GM10248 (cell line): ENCODE results near the gene DARS1.

Experiments
- CTCF ChIA-PET: fragments of 300-600 bp; sonication (Branson Sonifier 250); formaldehyde crosslinking; extraction: SDS; loops from one replicate; lab custom pipeline; 2021; ENCODE audit warnings: antibody characterized with exemption; lab: Yijun Ruan, JAX
- POLR2A ChIA-PET: fragments of 350-650 bp; sonication (Branson Sonifier 250); formaldehyde crosslinking; extraction: SDS; loops from one replicate; lab custom pipeline; 2020; ENCODE audit warnings: antibody characterized with exemption; lab: Yijun Ruan, JAX
- DNase-seq: peaks from one replicate; pipeline ENCODE4 v3.0.0; 2012; ENCODE audit errors: extremely low spot score
- CTCF ChIP-seq: IDR thresholded peaks from 2 replicates; pipeline ENCODE4 v1.5.1; 2012; ENCODE audit warnings: mild to moderate bottlenecking, low read depth; ENCODE audit errors: extremely low read depth, missing control alignments, control extremely low read depth

DARS1 gene

DNA sequence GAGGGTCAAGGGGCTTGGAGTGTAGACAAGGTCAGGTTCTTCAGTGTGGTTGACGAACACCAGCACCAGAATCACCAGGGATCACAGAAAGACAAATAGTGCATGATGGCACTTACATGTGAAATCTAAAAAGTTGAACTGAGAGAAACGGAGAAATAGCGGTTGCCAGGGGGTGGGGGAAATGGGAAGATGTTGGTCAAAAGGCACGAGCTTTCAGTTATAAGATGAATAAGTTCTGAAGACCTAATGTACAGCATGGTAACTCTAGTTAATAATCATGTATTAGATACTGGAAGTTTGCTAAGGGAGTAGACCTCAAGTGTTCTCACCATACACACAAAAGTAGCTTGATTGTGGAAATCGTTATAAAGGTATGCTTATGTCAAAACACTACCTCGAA lies 43.7 kb upstream of the DARS1 start:
- peak; percentile 24 for DNase-seq
- TF ChIP-seq CTCF, result no peak
- ChIA-PET CTCF (interaction anchor here (1.0 to 3.7 kb wide), 4 partner anchors 8 to 355 kb away, joined by 3 to 16 read pairs (median 5); no protein-coding TSS in a partner anchor), POLR2A (no interaction called here)

DNA sequence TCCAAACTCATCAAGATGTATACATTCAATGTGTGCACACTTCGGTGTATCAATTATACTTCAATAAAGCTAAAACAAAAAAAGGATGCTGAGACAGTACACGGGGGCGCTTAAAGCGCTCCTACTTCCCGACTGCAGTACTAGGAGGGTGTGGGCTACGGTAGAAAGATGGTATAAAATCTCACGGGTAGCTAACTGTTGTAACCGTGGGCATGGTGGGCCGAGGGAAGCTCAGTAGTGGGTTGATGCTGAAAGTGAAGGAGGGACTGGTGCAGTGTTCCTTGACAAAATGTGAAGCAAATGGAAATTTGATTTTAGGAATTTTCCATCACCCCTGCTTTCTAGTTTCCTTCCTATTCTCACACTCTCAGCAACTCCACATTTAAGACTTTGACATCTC lies 42.6 kb upstream of the DARS1 start:
- no peak for DNase-seq
- TF ChIP-seq CTCF, result no peak
- CTCF ChIA-PET, result interaction anchor here (0.8 to 1.9 kb wide), 7 partner anchors 12 to 356 kb away, joined by 3 to 10 read pairs (median 5); no protein-coding TSS in a partner anchor
- POLR2A ChIA-PET, result no interaction called here

DNA sequence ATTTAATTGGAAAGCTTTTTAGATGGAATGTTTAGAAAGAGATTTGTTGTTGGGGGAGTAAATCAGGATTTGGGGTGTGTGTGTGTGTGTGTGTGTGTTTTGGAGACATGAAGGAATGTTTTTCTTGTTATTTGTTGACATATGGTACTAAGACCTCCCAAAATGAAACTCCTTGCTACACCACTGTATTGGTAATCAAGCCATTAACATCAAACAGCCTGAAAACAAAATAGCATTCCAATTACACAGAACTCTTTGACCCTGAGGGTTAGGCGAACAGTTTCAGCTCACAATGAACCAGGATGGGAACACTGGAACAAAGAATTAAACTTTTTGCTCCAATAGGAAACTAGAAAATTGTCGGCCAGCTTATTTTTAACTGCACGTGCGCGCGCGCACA lies 41.7 kb upstream of the DARS1 start:
- ChIA-PET POLR2A (no interaction called here), CTCF (interaction anchor here (0.9 to 1.9 kb wide), 6 partner anchors 11 to 357 kb away, joined by 3 to 10 read pairs (median 5); no protein-coding TSS in a partner anchor)
- TF ChIP-seq CTCF, result no peak
- DNase-seq, result no peak

DNA sequence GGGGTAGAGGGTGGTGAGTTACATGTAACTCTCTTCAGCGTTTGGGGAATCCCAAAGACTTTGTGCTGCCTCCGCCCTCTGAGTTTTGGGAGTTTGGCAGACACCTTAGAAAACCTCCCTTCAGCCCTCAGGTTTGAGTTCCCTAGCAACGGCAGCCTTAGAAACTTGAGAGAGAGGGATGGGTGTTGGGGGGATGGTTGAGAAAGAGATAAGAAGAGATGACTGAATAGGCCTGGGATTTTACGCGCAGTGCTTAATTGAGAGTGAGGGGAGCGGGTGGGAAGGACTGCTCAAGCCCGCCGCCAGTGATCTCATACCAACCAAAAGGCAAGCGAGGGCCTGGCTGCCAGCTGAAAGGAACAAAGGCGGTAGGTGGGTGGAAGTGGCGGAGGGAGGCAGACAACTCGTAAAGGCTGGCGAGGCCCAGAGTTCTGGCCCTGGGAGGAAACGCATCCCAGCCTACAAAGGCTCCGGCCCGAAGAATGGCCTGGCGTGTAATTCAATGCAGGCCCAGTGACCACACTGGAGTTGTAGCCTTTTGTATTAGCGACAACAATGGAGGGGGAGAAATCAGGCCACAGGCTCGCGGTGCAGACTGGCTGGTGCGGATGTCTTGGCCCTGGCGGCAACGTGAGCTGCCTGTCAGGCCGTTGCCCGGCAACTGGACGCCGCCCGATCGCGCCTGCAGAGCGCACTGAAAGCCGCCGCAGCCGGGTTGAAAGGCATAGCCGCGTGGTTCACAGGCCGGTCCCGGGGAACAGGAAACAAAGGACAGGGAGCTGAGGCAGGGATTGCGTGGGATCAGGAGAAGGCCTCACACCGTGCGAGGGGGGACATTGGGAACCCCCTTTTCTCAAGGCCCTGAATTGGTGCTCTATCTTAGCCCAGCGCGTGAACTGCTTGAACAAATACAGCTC lies 39.9 kb upstream of the DARS1 start:
- DNase-seq, result peak; percentile 73
- no peak for TF ChIP-seq CTCF
- ChIA-PET POLR2A (interaction anchor here (0.6 kb wide), 1 partner anchor 149 kb away, joined by 3 read pairs; no protein-coding TSS in a partner anchor), CTCF (interaction anchor here (0.7 to 1.9 kb wide), 8 partner anchors 10 to 359 kb away, joined by 3 to 7 read pairs (median 4); no protein-coding TSS in a partner anchor)

DNA sequence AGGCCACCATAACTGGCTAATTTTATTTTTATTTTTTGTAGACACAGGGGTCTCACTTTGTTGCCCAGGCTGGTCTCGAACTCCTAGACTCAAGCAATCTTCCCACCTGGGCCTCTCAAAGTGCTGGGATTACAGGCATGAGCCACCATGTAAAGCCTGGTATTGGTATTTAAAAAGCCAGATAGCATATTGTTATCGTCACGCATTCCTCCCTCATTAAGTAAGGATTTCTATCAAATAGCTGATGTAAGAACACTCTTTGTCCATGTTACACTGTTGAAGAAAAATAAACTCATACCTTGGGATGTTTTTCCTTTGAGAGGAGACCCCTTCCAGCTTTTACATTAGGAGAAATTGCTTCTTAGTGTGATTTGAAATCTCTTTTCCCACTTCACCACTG lies 39.2 kb upstream of the DARS1 start:
- DNase-seq, result no peak
- ChIA-PET POLR2A (interaction anchor here (0.6 kb wide), 1 partner anchor 150 kb away, joined by 3 read pairs; no protein-coding TSS in a partner anchor), CTCF (interaction anchor here (1.0 to 1.9 kb wide), 3 partner anchors 13 to 360 kb away, joined by 3 to 5 read pairs (median 4); no protein-coding TSS in a partner anchor)
- no peak for TF ChIP-seq CTCF

DNA sequence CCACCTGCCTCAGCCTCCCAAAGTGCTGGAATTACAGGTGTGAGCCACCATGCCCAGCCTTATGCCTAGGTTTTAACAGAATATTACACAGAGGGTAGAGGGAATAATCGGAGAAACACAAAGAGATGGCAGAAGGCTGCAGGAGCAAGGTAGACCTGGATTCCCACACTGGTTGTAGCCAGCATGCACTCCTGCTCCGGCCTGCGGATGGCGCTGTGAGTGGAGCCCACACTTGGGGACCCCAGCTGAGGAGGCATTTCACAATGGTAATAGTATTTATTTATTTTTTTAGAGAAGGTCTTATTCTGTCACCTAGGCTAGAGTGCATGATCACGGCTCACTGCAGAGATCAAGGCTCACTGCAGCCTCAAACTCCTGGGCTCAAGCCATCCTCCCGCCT lies 38.8 kb upstream of the DARS1 start:
- CTCF ChIA-PET, result interaction anchor here (3.3 kb wide), 1 partner anchor 10 kb away, joined by 21 read pairs; no protein-coding TSS in a partner anchor
- POLR2A ChIA-PET, result no interaction called here
- TF ChIP-seq CTCF, result no peak
- no peak for DNase-seq
